BJ (cell line): ENCODE data around the gene LUC7L2. TPM values are rescaled to one million over a fixed set of nuclear protein-coding genes. Genes with fewer than 3 reads are reported as not detected.
A peak's percentile ranks its signal among the peaks of the same experiment; 100 is the strongest.
"Not testable (repeated sequence)": the region's sequence is repeated elsewhere in the genome, so short reads cannot be mapped to it uniquely, and the experiment has no call there.

Source experiments
- CTCF ChIA-PET: fragments of 350-600 bp; formaldehyde crosslinking; extraction: SDS; loops from one replicate; lab custom pipeline; 2021; ENCODE audit warnings: antibody characterized with exemption, inconsistent platforms; lab: Yijun Ruan, JAX
- POLR2A ChIA-PET: fragments of 300-600 bp; sonication (Branson Sonifier 250); formaldehyde crosslinking; extraction: SDS; loops from one replicate; lab custom pipeline; 2021; ENCODE audit warnings: antibody characterized with exemption; lab: Charles Lee
- DNase-seq: peaks from one replicate; pipeline ENCODE4 v3.0.0-alpha.2; 2011; ENCODE audit warnings: low read depth
- H3K27me3 ChIP-seq: 2 replicates; pipeline ENCODE4 v1.6.0; 2011; ENCODE audit warnings: low read length; ENCODE audit not compliant: control insufficient read depth, insufficient read depth
- H3K36me3 ChIP-seq: 2 replicates; pipeline ENCODE4 v1.5.1; 2011; ENCODE audit warnings: low read length; ENCODE audit not compliant: control insufficient read depth, insufficient read depth
- H3K4me3 ChIP-seq: 2 replicates; pipeline ENCODE4 v1.5.1; 2011; ENCODE audit warnings: low read depth, mild to moderate bottlenecking, control low read depth, low read length
- polyA minus RNA-seq: library from RNA; depleted of rRNA, polyadenylated mRNA; stranded (reverse); fragments of >200 nt; gene quantifications from 2 replicates; pipeline ENCODE4 v1.2.3, GENCODE V29; 2011; rRNA and poly(A)+ RNA removed
- polyA plus RNA-seq: library from polyadenylated mRNA; depleted of rRNA; stranded (reverse); fragments of >200 nt; gene quantifications from 2 replicates; pipeline ENCODE4 v1.2.3, GENCODE V29; 2011; rRNA removed
- TF ChIP-seq, protein P1 (sequence below): IDR thresholded peaks from 2 replicates; pipeline ENCODE4 v1.5.1; 2011; ENCODE audit warnings: low read depth, mild to moderate bottlenecking, control low read depth, inconsistent platforms, low read length, moderate library complexity; ENCODE audit not compliant: insufficient read depth

The LUC7L2 gene, protein sequence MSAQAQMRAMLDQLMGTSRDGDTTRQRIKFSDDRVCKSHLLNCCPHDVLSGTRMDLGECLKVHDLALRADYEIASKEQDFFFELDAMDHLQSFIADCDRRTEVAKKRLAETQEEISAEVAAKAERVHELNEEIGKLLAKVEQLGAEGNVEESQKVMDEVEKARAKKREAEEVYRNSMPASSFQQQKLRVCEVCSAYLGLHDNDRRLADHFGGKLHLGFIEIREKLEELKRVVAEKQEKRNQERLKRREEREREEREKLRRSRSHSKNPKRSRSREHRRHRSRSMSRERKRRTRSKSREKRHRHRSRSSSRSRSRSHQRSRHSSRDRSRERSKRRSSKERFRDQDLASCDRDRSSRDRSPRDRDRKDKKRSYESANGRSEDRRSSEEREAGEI
- polyA plus RNA-seq (22.3 and 34.9 TPM in 2 replicates), polyA minus RNA-seq (14.7 and 19.7 TPM in 2 replicates)

- Histone ChIP-seq H3K36me3 (no peaks in the 10 kb centered on the region), H3K4me3 (peak within 1 kb of the TSS; percentile 100), H3K27me3 (no peaks in the 10 kb centered on the region)
- DNase-seq: peak; percentile 94
- TF ChIP-seq, protein P1, sequence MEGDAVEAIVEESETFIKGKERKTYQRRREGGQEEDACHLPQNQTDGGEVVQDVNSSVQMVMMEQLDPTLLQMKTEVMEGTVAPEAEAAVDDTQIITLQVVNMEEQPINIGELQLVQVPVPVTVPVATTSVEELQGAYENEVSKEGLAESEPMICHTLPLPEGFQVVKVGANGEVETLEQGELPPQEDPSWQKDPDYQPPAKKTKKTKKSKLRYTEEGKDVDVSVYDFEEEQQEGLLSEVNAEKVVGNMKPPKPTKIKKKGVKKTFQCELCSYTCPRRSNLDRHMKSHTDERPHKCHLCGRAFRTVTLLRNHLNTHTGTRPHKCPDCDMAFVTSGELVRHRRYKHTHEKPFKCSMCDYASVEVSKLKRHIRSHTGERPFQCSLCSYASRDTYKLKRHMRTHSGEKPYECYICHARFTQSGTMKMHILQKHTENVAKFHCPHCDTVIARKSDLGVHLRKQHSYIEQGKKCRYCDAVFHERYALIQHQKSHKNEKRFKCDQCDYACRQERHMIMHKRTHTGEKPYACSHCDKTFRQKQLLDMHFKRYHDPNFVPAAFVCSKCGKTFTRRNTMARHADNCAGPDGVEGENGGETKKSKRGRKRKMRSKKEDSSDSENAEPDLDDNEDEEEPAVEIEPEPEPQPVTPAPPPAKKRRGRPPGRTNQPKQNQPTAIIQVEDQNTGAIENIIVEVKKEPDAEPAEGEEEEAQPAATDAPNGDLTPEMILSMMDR: peak; percentile 21; the same call in 1 of the 2 replicates
- CTCF ChIA-PET: interaction anchor here (0.9 kb wide), 1 partner anchor 75 kb away, joined by 4 read pairs; no protein-coding TSS in a partner anchor
- POLR2A ChIA-PET: interaction anchor here (0.6 to 1.0 kb wide), 3 partner anchors 19 to 1692 kb away, joined by 3 to 7 read pairs (median 5); no protein-coding TSS in a partner anchor
These were observed at the start of gene LUC7L2 for GRCh38 chr7:139359366-139360209. Gene LUC7L2, plus strand, starts transcription at chr7:139359894. Its CDS starts 368 bp downstream, at chr7:139360262.

- Histone ChIP-seq H3K4me3 (no peak overlapping the region), H3K27me3 (no peaks in the 10 kb centered on the region), H3K36me3 (no peaks in the 10 kb centered on the region)
- ChIA-PET CTCF (no interaction called here), POLR2A (no interaction called here)
- TF ChIP-seq, protein P1: no peak
- DNase-seq: no peak
These were observed 41.7 kb upstream of the LUC7L2 start for GRCh38 chr7:139317939-139318505.

- TF ChIP-seq, protein P1: peak; percentile 46
- H3K4me3 ChIP-seq: no peak overlapping the region
- DNase-seq: no peak
- POLR2A ChIA-PET: no interaction called here
- no peaks in the 10 kb centered on the region for H3K27me3 ChIP-seq
- CTCF ChIA-PET: interaction anchor here (1.2 kb wide), 1 partner anchor 12 kb away, joined by 3 read pairs; no protein-coding TSS in a partner anchor
- no peaks in the 10 kb centered on the region for H3K36me3 ChIP-seq
These were observed 38.5 kb upstream of the LUC7L2 start for GRCh38 chr7:139321071-139321745.

DNA sequence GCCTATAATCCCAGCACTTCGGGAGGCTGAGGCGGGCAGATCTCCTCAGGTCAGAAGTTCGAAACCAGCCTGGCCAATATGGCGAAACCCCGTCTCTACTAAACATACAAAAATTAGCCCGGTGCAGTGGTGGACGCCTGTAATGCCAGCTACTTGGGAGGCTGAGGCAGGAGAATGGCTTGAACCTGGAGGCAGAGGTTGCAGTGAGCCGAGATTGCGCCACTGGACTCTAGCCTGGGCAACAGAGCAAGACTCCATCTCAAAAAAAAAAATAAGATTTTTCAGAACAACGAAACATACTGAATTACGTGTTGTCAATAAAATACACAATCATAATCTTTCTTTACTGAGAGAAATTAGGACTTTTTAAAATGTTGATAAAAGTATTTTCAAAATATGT is 35.0 kb upstream of the LUC7L2 start:
- POLR2A ChIA-PET, H3K36me3 ChIP-seq, H3K27me3 ChIP-seq, CTCF ChIA-PET, DNase-seq, H3K4me3 ChIP-seq: not testable (repeated sequence)

DNA sequence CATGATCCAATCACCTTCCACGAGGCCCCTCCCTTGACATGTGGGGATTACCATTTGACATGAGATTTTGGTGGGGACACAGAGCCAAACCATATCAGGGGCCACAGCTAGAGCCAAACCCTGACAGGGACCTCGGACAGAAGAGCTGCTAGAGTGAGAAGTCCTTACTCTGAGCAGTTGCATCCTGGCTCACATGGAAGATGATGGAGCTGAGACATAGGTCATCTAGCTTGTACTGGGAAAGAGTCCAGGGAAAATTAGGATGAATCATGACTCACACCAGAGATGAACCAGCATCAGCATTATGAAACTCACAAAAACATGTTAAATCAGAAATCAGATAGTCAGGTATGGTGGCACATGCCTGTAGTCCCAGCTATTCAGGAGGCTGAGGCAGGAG is 31.3 kb upstream of the LUC7L2 start:
- no peak overlapping the region for H3K4me3 ChIP-seq
- H3K36me3 ChIP-seq: no peaks in the 10 kb centered on the region
- ChIA-PET CTCF (interaction anchor here (1.4 kb wide), 2 partner anchors 11 to 12 kb away, joined by 4 to 6 read pairs; no protein-coding TSS in a partner anchor), POLR2A (no interaction called here)
- DNase-seq: peak; percentile 38
- TF ChIP-seq, protein P1: no peak
- no peaks in the 10 kb centered on the region for H3K27me3 ChIP-seq
